Natural killer cell treated with Interleukin-12 subunit alpha and Interleukin-12 subunit beta and Interleukin-15 and Interleukin-18, amount 100 ng/mL, for 72 hours (primary cell): Measurements from ENCODE around the gene CIROP. TPM values are rescaled to one million over a fixed set of nuclear protein-coding genes. Genes with fewer than 3 reads are reported as not detected.

Experiments used
- ATAC-seq, 2 donors: fragments of 150-1000 bp; cut with Tn5 transposase in 1 of 2; sonication (Bioruptor Pico), chemical (Tn5 transposase) in 1 of 2; 2 replicates each; pipeline ENCODE4 v1.10.0; 2021
- DNase-seq: peaks from one replicate; pipeline ENCODE4 v3.0.0; 2022; ENCODE audit warnings: low spot score
- H3K27ac Mint-ChIP-seq, 2 donors: 1 replicate in 1 of 2; 2 replicates in 1 of 2; pipeline ENCODE4 v1.8.0; 2022; ENCODE audit warnings: mixed read lengths in 2 of 2, mild to moderate bottlenecking in 1 of 2, moderate library complexity in 1 of 2
- H3K27me3 Mint-ChIP-seq, 2 donors: 1 replicate in 1 of 2; 2 replicates in 1 of 2; pipeline ENCODE4 v1.8.0; 2022; ENCODE audit warnings: mixed read lengths in 2 of 2
- H3K36me3 Mint-ChIP-seq: one replicate; pipeline ENCODE4 v1.8.0; 2022; ENCODE audit warnings: mixed read lengths
- H3K4me1 Mint-ChIP-seq, 2 donors: 1 replicate in 1 of 2; 2 replicates in 1 of 2; pipeline ENCODE4 v1.8.0; 2022; ENCODE audit warnings: low read depth in 2 of 2, mixed read lengths in 2 of 2, mild to moderate bottlenecking in 1 of 2
- H3K4me3 Mint-ChIP-seq: one replicate; pipeline ENCODE4 v1.8.0; 2022; ENCODE audit warnings: mixed read lengths
- H3K9me3 Mint-ChIP-seq: 2 replicates; pipeline ENCODE4 v1.8.0; 2022; ENCODE audit warnings: mixed read lengths
- total RNA-seq, 2 donors: library from RNA; stranded (reverse); gene quantifications; one replicate each; pipeline ENCODE4 v1.2.3, GENCODE V29; 2022

Gene CIROP
- total RNA-seq, 2 donors from 2014 or later = not detected

- Mint-ChIP-seq H3K27ac (no peak overlapping the region), H3K36me3 (no peaks in the 10 kb centered on the region), H3K4me3 (no peak overlapping the region), H3K4me1 (peaks cover 12 to 15% of the 10 kb centered on the region in 2 donors), H3K27me3 (peaks cover 7 to 8% of the 10 kb centered on the region in 2 donors), H3K9me3 (no peaks in the 10 kb centered on the region)
- ATAC-seq (no peak), DNase-seq (no peak)
Measured at GRCh38 chr14:23125011-23125410, 20.2 kb upstream of the CIROP start.

- no peak overlapping the region for H3K27ac Mint-ChIP-seq
- peaks cover 12 to 15% of the 10 kb centered on the region in 2 donors for H3K4me1 Mint-ChIP-seq
- H3K36me3 Mint-ChIP-seq = no peaks in the 10 kb centered on the region
- peaks cover 7 to 8% of the 10 kb centered on the region in 2 donors for H3K27me3 Mint-ChIP-seq
- no peak for DNase-seq
- no peak for ATAC-seq
- no peaks in the 10 kb centered on the region for H3K9me3 Mint-ChIP-seq
- H3K4me3 Mint-ChIP-seq = no peak overlapping the region
Measured at GRCh38 chr14:23124337-23124954, 19.7 kb upstream of the CIROP start.

DNA sequence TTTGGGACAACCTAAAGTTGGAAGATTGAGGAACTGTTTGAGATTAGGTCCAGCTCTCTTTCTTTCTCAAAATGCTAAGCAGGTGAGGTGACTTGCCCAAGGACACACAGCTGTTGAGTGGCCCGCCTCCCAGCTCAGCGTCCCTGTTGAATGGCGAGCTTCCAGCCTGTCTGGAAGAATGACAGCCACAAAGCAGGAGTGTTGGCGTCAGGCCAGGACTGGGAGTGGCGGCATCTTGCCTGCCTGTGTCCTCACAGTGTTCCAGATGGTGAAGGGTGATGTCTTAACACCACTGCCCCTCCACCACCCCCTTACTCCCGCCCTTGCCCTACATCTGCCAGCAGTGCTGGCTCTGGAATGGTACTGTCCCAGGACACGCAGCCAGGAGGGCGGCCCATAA lies 18.6 kb upstream of the CIROP start:
- Mint-ChIP-seq H3K9me3 (no peaks in the 10 kb centered on the region), H3K4me1 (peaks cover 12 to 15% of the 10 kb centered on the region in 2 donors), H3K27me3 (peaks cover 0 to 3% of the 10 kb centered on the region in 2 donors), H3K36me3 (no peaks in the 10 kb centered on the region), H3K27ac (no peak overlapping the region), H3K4me3 (no peak overlapping the region)
- DNase-seq (peak; percentile 35), ATAC-seq (no peak)

- peaks cover 12 to 15% of the 10 kb centered on the region in 2 donors for H3K4me1 Mint-ChIP-seq
- H3K9me3 Mint-ChIP-seq = no peaks in the 10 kb centered on the region
- no peaks in the 10 kb centered on the region for H3K36me3 Mint-ChIP-seq
- no peak overlapping the region for H3K27ac Mint-ChIP-seq
- peaks cover 0 to 3% of the 10 kb centered on the region in 2 donors for H3K27me3 Mint-ChIP-seq
- no peak overlapping the region for H3K4me3 Mint-ChIP-seq
- ATAC-seq (no peak), DNase-seq (no peak)
Measured at GRCh38 chr14:23122086-23122485, 17.3 kb upstream of the CIROP start.

DNA sequence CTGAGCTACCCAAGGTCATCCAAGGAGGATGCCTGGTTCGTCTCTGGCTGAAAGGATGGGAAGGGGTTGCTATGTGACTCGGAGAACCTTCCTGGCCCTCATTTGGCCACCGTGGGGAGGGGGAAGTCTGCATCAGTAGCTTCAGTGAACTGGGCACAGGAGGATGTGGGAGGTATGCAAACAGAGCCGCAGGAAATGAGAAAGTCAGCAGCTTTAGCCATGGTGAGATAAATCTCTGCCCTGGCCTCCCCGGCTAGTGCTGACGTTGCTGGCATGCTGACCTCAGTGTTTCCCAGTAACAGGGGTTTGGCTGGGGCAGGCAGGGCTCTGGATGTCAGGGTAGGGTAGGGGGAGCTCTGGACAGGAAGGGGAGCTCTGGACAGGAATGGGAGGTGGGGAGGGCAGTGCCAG lies 16.6 kb upstream of the CIROP start:
- peaks cover 12 to 15% of the 10 kb centered on the region in 2 donors for H3K4me1 Mint-ChIP-seq
- peak overlapping the region; percentile 22 to 67 for H3K27ac Mint-ChIP-seq
- H3K36me3 Mint-ChIP-seq = no peaks in the 10 kb centered on the region
- peak overlapping the region; percentile 60 for H3K4me3 Mint-ChIP-seq
- DNase-seq (peak; percentile 53), ATAC-seq (peak in 1 of 2 donors; percentile 61)
- no peaks in the 10 kb centered on the region for H3K9me3 Mint-ChIP-seq
- H3K27me3 Mint-ChIP-seq = peaks cover 0 to 3% of the 10 kb centered on the region in 2 donors

DNA sequence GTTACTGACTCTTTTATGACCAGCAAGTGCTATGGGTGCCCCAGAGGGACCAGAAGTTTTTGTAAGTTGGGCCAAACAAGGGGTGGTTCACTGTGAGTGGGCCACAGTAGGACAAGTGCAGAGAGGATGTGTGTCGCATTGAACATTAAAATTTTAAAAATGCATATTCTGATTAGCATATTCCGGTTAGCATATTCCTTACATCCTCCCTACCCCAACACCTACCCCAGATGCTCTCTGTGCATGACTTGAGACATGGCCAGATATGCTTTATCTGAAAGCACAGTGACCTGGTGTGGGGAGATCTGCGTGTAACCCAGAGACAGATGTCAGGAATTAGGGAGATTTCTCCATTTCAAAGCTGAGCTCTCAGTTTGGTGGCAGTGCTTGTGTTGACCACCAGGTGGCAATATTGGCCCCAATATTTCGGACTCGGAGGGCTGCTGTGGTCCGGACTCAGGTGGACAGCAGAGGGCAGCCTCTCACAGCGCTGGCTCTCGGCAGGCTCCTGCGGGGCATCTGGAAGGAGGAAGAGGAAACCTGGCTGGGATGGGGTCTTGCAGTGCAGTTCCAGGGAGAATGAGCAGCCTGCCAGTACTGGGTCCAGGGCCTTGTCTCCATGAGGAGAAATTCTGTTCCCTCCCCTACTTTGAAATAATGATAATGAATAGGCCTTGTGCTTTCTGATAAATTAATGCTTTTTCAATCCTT lies 15.9 kb upstream of the CIROP start:
- H3K36me3 Mint-ChIP-seq = no peaks in the 10 kb centered on the region
- H3K27ac Mint-ChIP-seq = peak overlapping the region; percentile 22 to 67
- H3K27me3 Mint-ChIP-seq = peaks cover 0 to 3% of the 10 kb centered on the region in 2 donors
- no peaks in the 10 kb centered on the region for H3K9me3 Mint-ChIP-seq
- peak; percentile 87 for DNase-seq
- H3K4me3 Mint-ChIP-seq = peak overlapping the region; percentile 60
- peak; percentile 86 to 93 for ATAC-seq
- peaks cover 12 to 15% of the 10 kb centered on the region in 2 donors for H3K4me1 Mint-ChIP-seq

DNA sequence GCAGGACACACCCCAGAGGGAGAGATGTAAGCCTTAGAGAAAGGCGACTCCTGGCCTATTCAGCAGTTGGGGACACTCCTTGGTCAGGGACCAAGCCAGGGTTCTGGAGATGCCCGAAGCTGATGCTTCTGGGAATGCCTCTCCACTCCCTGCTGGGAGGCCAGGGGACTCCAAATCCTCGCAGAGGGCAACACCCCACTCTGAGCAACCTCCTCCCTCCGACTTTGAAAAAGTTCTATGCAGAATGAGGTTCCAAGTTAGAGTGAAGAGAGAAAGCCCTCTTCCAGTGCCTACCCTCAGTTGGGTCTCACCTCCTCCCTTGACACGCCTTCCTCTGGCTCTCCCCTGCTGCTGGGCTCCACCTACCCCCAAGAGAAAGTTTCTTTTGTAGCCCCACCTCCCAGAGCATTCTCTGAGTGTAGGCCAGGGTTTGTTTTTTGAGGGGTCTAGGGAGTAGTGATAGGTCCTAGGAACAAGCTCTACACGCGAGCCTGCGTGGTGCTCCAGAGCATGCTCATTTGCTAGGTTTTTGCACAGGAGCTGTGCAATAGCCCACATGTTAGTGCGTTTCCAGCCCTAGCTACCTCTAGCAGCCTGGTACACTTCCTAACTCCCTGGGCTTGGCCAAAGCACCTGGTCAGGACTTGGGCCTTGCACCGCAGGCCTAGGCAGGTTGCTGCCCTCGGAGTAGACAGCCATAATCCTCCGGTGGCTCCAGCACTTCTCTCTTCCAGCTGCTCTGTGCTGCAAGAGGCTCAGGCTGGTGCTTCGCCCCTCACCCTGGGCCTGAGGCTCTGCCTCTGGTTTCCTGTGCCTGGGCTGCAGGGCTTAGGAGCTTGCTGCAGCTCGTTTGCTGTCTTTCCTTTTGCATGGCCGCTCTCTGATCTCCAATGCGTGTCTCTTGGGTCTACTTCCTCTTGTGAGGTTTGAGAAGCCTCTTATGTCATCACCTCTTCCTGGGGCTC lies 14.9 kb upstream of the CIROP start:
- Mint-ChIP-seq H3K4me3 (no peak overlapping the region), H3K27me3 (peaks cover under 1 to 7% of the 10 kb centered on the region in 2 donors)

DNA sequence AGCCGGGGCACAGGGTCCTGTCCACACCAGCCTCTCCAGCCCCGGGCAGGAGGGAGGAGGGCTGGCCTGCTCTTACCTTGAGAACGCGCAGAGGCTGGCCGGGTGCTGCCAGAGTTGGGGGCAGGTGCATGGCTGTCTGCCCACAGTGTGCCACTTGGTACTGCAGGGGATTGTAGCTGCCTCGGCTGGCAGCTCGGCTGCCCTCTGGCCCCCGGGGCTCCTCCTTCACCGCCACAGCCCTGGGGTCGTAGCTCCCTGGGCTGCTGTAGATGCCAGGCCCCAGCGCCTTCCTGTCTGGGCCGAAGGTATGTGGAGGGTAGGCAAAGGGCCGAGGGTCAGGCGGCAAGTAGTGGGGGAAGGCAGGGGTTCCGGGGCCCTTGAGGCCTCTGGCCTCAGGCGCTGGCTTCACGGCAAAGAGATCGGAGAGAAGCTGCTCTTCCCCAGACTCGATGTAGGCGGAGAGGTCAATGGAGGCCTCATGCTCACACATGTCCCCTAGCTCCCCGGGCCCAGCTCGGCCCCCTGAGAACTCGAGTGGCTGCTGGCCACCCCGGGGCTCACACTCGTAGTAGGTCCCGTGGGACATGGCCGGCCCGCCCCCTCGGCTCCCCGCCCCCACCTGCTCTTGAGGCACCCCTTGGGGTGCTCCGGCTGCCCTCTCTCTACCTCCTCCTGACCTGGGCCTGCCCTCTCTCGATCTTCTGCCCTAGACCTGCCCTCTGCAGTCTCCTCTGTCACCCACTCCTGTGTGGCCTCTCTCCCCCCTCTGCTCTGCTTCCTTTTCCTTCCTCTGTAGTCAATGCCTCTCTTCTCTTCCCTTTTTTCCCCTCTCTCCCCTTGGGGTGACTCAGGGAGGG lies 13.9 kb upstream of the CIROP start, which contains the start of gene CEBPE:
CEBPE (minus strand) TSS at position 750 of the 857 bp plus-strand sequence; CDS start at position 586, 164 bp downstream.
- peaks cover 8 to 10% of the 10 kb centered on the region in 2 donors for H3K27me3 Mint-ChIP-seq
- no peaks in the 10 kb centered on the region for H3K36me3 Mint-ChIP-seq
- DNase-seq = peak; percentile 31
- no peak within 1 kb of the TSS for H3K4me3 Mint-ChIP-seq
- H3K27ac Mint-ChIP-seq = no peak within 1 kb of the TSS
- no peak for ATAC-seq
- H3K4me1 Mint-ChIP-seq = peaks cover 12 to 15% of the 10 kb centered on the region in 2 donors
- H3K9me3 Mint-ChIP-seq = no peaks in the 10 kb centered on the region

More for the DNA sequence above, 14.9 kb upstream of the CIROP start:
- ATAC-seq (no peak), DNase-seq (peak; percentile 35)
- Mint-ChIP-seq H3K36me3 (no peaks in the 10 kb centered on the region), H3K4me1 (peaks cover 12 to 15% of the 10 kb centered on the region in 2 donors), H3K9me3 (no peaks in the 10 kb centered on the region), H3K27ac (no peak overlapping the region)

GRCh38 chr14:23117371-23118020 lies 12.7 kb upstream of the CIROP start:
- H3K4me3 Mint-ChIP-seq = no peak overlapping the region
- no peaks in the 10 kb centered on the region for H3K9me3 Mint-ChIP-seq
- no peak for ATAC-seq
- H3K27ac Mint-ChIP-seq = no peak overlapping the region
- H3K36me3 Mint-ChIP-seq = no peaks in the 10 kb centered on the region
- peaks cover 12 to 15% of the 10 kb centered on the region in 2 donors for H3K4me1 Mint-ChIP-seq
- H3K27me3 Mint-ChIP-seq = peaks cover 7 to 8% of the 10 kb centered on the region in 2 donors
- DNase-seq = peak; percentile 56

DNA sequence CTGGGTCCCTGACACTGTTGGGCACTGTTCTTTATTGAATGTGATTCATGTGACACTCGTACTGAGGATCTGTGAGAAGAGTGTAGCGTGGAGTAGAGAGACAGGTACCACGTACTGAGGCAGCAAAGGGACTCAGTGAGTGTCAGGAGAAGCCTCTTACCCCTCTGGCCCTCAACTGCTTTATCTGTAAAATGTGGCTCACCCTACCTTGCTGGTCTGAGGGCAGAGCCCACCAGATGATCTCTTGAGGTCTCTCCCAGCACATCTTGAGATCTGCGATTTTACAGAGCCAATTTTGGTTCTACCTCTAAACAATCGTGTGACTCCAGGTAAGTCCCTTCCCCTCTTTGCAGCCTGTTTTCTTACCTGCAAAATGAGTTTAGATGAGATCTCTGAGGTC lies 11.1 kb upstream of the CIROP start:
- no peak overlapping the region for H3K4me3 Mint-ChIP-seq
- peaks cover 7 to 8% of the 10 kb centered on the region in 2 donors for H3K27me3 Mint-ChIP-seq

DNA sequence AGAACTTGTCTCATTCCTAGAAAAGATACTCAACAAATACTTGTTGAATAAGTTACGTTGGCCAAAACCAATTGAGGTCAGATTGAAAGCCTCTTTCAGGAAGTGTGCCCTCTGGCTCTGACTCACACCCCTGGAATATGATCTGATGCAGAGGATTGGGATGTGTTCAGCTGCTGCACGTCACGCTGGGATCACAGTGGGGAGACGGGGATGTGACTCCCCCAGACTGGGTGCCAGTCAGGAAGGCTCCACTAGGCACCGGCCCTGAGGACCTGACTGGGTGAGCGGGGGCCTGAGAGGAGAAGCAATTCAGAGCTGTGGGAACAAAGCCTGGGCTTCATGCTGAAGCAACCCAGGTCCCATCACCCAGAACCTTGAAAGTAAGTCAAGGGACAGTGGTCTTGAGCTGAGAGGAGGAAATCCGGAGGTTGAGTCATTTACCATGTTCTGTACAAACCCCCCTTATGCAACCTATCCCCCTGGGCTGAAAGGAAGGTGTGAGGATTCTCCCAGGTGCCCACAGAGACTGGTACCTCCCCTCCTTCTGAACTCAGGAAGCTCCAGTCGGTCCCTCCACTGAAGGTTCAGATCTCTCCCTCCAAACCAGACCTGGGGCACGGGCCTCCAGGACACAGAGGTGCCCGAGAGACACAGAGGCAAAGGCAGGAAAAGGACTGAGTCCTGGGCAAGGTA lies 10.4 kb upstream of the CIROP start:
- peaks cover 0 to under 1% of the 10 kb centered on the region in 2 donors for H3K4me1 Mint-ChIP-seq
- DNase-seq (peak; percentile 49), ATAC-seq (no peak)
- peaks cover 7 to 8% of the 10 kb centered on the region in 2 donors for H3K27me3 Mint-ChIP-seq
- no peak overlapping the region for H3K27ac Mint-ChIP-seq
- no peak overlapping the region for H3K4me3 Mint-ChIP-seq
- no peaks in the 10 kb centered on the region for H3K36me3 Mint-ChIP-seq
- H3K9me3 Mint-ChIP-seq = no peaks in the 10 kb centered on the region

More for the DNA sequence above, 11.1 kb upstream of the CIROP start:
- peaks cover 4 to 8% of the 10 kb centered on the region in 2 donors for H3K4me1 Mint-ChIP-seq
- no peak overlapping the region for H3K27ac Mint-ChIP-seq
- DNase-seq = no peak
- H3K36me3 Mint-ChIP-seq = no peaks in the 10 kb centered on the region
- H3K9me3 Mint-ChIP-seq = no peaks in the 10 kb centered on the region
- ATAC-seq = no peak

- H3K4me1 Mint-ChIP-seq = no peaks in the 10 kb centered on the region
- DNase-seq (peak; percentile 44), ATAC-seq (no peak)
- no peaks in the 10 kb centered on the region for H3K9me3 Mint-ChIP-seq
- no peaks in the 10 kb centered on the region for H3K36me3 Mint-ChIP-seq
- H3K27me3 Mint-ChIP-seq = peaks cover 7 to 8% of the 10 kb centered on the region in 2 donors
- H3K4me3 Mint-ChIP-seq = no peak overlapping the region
- H3K27ac Mint-ChIP-seq = no peak overlapping the region
Measured at GRCh38 chr14:23114669-23115038, 9.9 kb upstream of the CIROP start.
